NCI-H1436 treated with DMSO at 0.1 percent for 48 hours (cell line): ENCODE data around the gene LRRC8E.
A peak's percentile ranks its signal among the peaks of the same experiment; 100 is the strongest.
"Not testable (repeated sequence)": the region's sequence is repeated elsewhere in the genome, so short reads cannot be mapped to it uniquely, and the experiment has no call there.

Experiments
- DNase-seq: peaks from one replicate; lab custom pipeline; 2025; lab: John Stamatoyannopoulos, UW

LRRC8E gene

GRCh38 chr19:7855426-7856108 lies 32.7 kb upstream of the LRRC8E start:
- DNase-seq, result no peak

- DNase-seq, result no peak
These were observed 32.2 kb upstream of the LRRC8E start for GRCh38 chr19:7856109-7856591.

- no peak for DNase-seq
These were observed 31.3 kb upstream of the LRRC8E start for GRCh38 chr19:7856679-7857663.

- DNase-seq, result no peak
These were observed 30.6 kb upstream of the LRRC8E start for GRCh38 chr19:7857727-7858108.

GRCh38 chr19:7858109-7858770 lies 30.1 kb upstream of the LRRC8E start:
- DNase-seq, result peak; percentile 70

GRCh38 chr19:7859087-7859486 lies 29.2 kb upstream of the LRRC8E start:
- DNase-seq, result not testable (repeated sequence)

GRCh38 chr19:7859831-7860713 lies 28.2 kb upstream of the LRRC8E start:
- DNase-seq, result no peak

- no peak for DNase-seq
These were observed 27.3 kb upstream of the LRRC8E start for GRCh38 chr19:7860714-7861618.

- no peak for DNase-seq
These were observed 26.5 kb upstream of the LRRC8E start for GRCh38 chr19:7861619-7862412.

- DNase-seq, result no peak
These were observed 25.8 kb upstream of the LRRC8E start for GRCh38 chr19:7862413-7862951.

GRCh38 chr19:7863157-7863970 lies 24.9 kb upstream of the LRRC8E start:
- DNase-seq, result no peak

GRCh38 chr19:7863971-7864689 lies 24.2 kb upstream of the LRRC8E start:
- no peak for DNase-seq

GRCh38 chr19:7864690-7865074 lies 23.6 kb upstream of the LRRC8E start:
- DNase-seq, result no peak

GRCh38 chr19:7865262-7865911 lies 22.9 kb upstream of the LRRC8E start:
- DNase-seq, result no peak

GRCh38 chr19:7866399-7867091 lies 21.8 kb upstream of the LRRC8E start:
- DNase-seq, result no peak

GRCh38 chr19:7867092-7867844 lies 21.0 kb upstream of the LRRC8E start:
- no peak for DNase-seq
